NCI-H146 (cell line): ENCODE data around the gene LILRA5.
"Not testable (repeated sequence)": the region's sequence is repeated elsewhere in the genome, so short reads cannot be mapped to it uniquely, and the experiment has no call there.

Experiments
- DNase-seq: peaks from one replicate; lab custom pipeline; 2025; lab: John Stamatoyannopoulos, UW

LILRA5 gene

DNA sequence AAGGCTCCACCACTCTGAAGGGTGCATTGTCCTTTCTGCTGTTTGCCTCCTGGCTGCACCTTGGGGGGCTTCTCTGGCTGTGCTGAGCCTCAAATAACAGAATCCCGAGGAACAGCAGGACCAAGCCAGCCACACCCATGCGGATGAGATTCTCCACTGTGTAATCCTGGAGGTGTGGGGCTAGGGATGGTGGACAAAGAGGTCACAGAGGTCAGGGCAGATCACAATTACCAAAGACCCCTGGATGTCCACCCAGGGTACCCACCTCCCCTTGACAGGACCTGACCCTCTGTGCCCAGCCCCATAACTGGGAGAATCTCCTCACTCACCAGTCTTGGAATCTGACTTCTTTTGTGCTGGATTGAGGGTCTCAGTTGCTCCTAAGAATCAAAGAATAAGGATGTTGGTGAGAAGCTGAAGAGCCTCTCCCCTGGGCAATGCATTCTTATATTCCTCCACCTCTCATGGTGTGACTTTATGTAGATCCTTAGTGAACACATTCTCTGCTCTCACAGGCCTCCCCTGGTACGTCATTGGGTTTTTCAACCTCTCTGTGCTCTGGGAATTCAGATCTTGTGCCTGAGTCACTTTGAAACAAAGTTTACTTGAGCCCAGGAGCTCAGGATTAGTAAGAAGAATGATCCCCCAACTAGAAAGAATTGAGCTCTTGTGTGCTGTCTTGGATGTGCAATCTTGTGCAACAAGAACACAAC is 20.8 kb upstream of the LILRA5 start:
- no peak for DNase-seq

GRCh38 chr19:54332149-54332548 is 19.2 kb upstream of the LILRA5 start:
- no peak for DNase-seq

DNA sequence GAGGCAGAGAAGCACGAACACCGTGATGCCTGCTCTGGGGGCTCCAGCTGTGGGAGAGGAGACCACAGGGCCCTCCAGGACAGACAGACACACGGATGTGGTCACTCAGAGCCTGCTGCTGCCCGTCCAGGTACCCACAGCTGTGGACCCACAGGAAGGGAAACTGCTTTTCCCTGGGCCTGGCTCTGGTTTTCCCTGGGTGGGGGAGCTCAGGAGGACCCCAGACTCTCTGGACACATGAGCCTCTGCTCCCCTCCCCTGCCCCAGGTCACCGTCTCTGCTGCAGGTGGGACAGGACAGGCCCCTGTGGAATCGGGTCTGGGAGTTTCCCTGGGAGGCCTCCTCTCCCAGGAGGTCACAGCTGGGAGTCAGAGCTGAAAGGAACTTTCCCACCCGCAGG is 18.7 kb upstream of the LILRA5 start:
- DNase-seq: no peak

GRCh38 chr19:54329476-54330165 is 16.7 kb upstream of the LILRA5 start:
- DNase-seq: no peak

DNA sequence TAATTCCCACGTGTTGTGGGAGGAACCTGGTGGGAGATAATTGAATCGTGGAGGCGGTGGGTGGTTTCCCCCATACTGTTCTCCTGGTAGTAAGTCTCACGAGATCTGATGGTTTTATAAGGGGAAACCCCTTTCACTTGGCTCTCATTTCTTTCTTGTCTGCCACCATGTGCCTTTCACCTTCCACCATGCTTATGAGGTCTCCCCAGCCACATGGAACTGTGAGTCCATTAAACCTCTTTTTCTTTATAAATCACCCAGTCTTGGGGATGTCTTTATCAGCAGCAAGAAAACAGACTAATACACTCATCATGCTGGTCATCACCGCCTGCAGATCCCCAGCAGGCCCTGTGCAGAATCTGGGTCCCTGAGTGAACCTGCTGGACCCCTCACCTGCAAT is 15.8 kb upstream of the LILRA5 start:
- DNase-seq: not testable (repeated sequence)

DNA sequence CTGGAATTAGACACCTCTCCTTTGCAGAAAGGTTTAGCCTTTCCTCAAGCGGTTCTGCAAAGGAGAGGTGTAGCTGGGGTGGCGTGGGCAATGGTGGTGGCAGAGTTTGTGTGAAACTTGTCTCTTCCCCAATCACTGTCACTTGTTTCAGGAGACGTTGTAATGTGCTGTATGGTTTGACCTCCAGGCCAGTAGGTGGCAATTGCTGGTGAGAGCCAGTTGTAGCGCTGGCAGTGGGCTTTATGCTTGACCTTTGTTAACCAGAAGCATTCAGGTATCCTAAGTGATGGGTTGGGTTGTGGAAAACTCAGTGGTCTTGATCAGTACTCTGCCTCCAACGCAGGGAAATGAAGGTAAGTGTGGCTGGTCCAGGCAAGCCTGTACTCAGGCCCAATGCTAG is 12.7 kb upstream of the LILRA5 start:
- no peak for DNase-seq

- peak; percentile 15 for DNase-seq
These were observed 12.2 kb upstream of the LILRA5 start for GRCh38 chr19:54325194-54325621.

- DNase-seq: no peak
These were observed 11.1 kb upstream of the LILRA5 start for GRCh38 chr19:54324071-54324470.

DNA sequence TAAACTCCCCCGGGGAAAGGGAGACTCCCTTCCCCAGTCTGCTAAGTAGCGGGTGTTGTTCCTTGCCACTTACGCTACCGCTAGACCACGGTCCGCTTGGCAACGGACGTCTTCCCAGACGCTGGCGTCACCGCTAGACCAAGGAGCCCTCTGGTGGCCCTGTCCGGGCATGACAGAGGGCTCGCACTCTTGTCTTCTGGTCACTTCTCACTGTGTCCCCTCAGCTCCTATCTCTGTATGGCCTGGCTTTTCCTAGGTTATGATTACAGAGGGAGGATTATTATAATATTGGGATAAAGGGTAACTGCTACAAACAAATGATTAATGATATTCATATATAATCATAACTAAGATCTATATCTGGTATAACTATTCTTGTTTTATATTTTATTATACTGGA is 10.0 kb upstream of the LILRA5 start:
- not testable (repeated sequence) for DNase-seq

GRCh38 chr19:54322295-54322694 is 9.3 kb upstream of the LILRA5 start:
- DNase-seq: not testable (repeated sequence)

DNA sequence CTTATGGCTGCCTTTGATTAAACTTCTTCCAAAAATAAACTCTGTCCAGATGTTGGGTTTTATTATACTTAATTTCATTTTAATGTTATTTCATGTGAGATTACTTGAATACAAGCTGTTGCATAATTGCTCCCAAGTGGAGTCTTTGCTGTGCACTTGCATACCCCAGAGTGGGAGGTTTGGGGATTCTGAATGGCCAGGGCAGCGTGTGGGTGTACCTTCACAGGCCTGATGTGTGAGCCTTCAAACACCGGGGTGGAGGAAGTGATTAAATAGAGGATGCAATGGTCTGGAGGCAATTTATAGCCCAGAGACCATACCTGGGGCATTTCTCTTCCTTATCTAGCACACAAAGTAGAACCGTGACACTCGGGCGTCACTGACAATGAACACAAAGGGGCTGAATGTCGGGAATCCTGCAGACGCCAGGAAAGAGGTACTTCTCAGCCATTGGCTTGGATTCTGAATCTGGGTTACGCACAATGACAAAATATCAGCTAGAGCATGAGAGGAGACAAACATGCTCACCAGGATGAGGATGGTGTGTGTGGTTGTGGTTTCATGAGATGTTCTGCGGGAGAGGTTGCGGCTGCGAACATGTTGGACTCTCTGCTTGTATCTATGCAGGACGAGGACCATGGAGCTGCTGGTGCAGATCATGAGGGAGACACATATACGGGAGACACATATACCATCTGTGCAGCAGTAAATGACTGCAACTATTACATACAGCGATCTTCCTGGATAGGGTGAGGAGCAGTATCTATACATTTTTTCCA is 7.1 kb upstream of the LILRA5 start:
- DNase-seq: no peak

- no peak for DNase-seq
These were observed 6.1 kb upstream of the LILRA5 start for GRCh38 chr19:54319049-54319448.

DNA sequence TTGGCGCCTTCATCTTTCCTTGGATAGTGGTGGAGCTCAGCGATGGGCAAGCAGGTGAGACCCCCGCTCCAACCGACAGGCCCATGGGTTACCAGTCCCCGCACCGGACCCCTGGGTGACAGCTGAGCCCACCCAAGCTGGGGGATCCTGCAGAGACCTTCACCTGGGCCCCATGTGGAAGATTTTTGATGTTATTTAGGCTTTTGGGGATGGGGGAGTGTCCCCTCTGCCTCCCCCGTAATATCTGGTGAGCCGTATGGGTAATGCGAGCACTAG is 4.9 kb upstream of the LILRA5 start:
- DNase-seq: no peak

- DNase-seq: no peak
These were observed 4.4 kb upstream of the LILRA5 start for GRCh38 chr19:54317108-54317964.

GRCh38 chr19:54316746-54317107 is 3.8 kb upstream of the LILRA5 start:
- no peak for DNase-seq

GRCh38 chr19:54315956-54316355 is 3.0 kb upstream of the LILRA5 start:
- DNase-seq: no peak

- no peak for DNase-seq
These were observed 955 bp downstream of the LILRA5 start for GRCh38 chr19:54312011-54312410.

DNA sequence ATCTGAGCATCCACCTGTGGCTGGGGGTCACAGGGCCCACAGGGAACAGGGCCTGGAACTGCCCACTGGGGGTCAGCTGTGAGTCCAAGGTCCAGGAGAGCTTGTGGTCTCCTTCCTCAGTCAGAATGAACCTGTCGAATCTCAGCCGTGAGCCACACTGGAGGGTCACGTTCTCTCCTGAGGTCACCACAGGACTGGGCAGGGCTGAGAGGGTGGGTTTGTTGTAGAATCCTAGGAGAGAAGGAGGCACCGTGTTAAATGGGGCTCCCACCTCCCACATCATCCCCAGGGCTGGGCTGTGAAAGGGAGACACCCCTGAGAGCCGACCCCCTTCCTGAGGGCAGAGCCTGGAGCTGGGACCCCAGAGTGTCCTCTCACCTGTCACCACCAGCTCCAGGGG is 1.5 kb downstream of the LILRA5 start:
- DNase-seq: no peak

DNA sequence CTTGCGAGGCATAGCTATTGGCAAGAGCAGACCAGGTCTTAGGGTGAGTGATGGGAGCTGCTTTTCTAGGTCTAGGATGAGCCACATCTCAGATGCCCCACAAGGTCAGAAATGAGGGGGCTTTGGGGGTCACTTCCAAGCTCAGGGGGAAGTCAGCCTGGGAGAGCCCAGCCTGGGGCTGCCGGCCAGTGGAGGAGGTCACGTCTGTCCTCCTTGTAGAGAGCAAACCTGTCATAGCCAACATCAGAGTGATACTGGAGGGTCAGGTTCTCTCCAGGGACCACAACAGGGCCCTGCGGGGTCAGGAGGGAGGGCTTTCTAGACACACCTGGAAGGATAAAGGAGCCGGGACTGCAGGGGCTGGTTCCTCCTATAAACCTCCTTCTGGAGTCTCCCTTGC is 2.4 kb downstream of the LILRA5 start:
- no peak for DNase-seq

DNA sequence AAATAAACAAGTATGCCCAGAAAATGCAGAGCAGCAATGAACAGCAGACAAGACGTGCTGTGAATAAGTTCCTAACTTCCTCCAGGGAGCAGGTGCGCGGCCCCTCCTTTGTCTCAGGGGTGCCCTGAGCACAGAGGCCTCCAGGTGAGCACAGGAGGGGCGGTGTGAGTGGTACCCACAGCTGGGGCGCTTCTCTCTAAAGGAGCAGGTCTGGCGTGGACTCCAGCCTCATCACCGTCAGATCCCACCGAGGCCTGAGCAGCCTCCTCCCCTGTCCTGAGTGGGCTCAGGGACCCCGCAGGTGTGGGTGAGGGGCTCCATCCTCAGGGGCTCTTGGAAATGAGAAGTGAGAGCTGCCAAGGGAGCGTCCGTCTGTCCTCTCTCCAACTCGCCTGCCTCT is 3.2 kb downstream of the LILRA5 start:
- no peak for DNase-seq

GRCh38 chr19:54307389-54308020 is 5.5 kb downstream of the LILRA5 start:
- DNase-seq: no peak

GRCh38 chr19:54305141-54305540 is 7.8 kb downstream of the LILRA5 start:
- DNase-seq: no peak
